HG03103 (cell line): ENCODE data around the gene DDAH1.

Source experiments
- ATAC-seq: cut with Tn5 transposase; IDR thresholded peaks from one replicate; pipeline ENCODE4 v1.9.1; 2021; ENCODE audit warnings: low read depth; ENCODE audit not compliant: unreplicated experiment

DDAH1 gene

GRCh38 chr1:85311818-85312217 lies 153.1 kb downstream of the DDAH1 start:
- ATAC-seq, result no peak

GRCh38 chr1:85308833-85309350 lies 156.1 kb downstream of the DDAH1 start:
- no peak for ATAC-seq

GRCh38 chr1:85307987-85308832 lies 156.7 kb downstream of the DDAH1 start:
- peak; percentile 90 for ATAC-seq

GRCh38 chr1:85306236-85306635 lies 158.7 kb downstream of the DDAH1 start:
- no peak for ATAC-seq

GRCh38 chr1:85303440-85304162 lies 161.4 kb downstream of the DDAH1 start:
- ATAC-seq, result no peak

- ATAC-seq, result no peak
Observed at GRCh38 chr1:85300140-85300539, 164.8 kb downstream of the DDAH1 start.

GRCh38 chr1:85297855-85298629 lies 166.9 kb downstream of the DDAH1 start:
- peak; percentile 85 for ATAC-seq

GRCh38 chr1:85297538-85297854 lies 167.5 kb downstream of the DDAH1 start:
- ATAC-seq, result no peak

GRCh38 chr1:85296980-85297379 lies 168.0 kb downstream of the DDAH1 start:
- ATAC-seq, result no peak

GRCh38 chr1:85295654-85296053 lies 169.3 kb downstream of the DDAH1 start:
- no peak for ATAC-seq

- no peak for ATAC-seq
Observed at GRCh38 chr1:85295006-85295431, 169.9 kb downstream of the DDAH1 start.

GRCh38 chr1:85290826-85291225 lies 174.1 kb downstream of the DDAH1 start:
- ATAC-seq, result no peak

- ATAC-seq, result no peak
Observed at GRCh38 chr1:85289848-85290335, 175.1 kb downstream of the DDAH1 start.

GRCh38 chr1:85289207-85289847 lies 175.6 kb downstream of the DDAH1 start:
- ATAC-seq, result no peak

GRCh38 chr1:85284202-85284601 lies 180.8 kb downstream of the DDAH1 start:
- no peak for ATAC-seq

- no peak for ATAC-seq
Observed at GRCh38 chr1:85283475-85284199, 181.3 kb downstream of the DDAH1 start.

GRCh38 chr1:85282424-85282823 lies 182.5 kb downstream of the DDAH1 start:
- no peak for ATAC-seq

GRCh38 chr1:85280636-85281035 lies 184.3 kb downstream of the DDAH1 start:
- no peak for ATAC-seq

GRCh38 chr1:85279458-85280080 lies 185.4 kb downstream of the DDAH1 start:
- ATAC-seq, result no peak
